IMR-90 (cell line): ENCODE data around the gene NDUFS7.

ENCODE experiments used
- CEBPB ChIP-seq: IDR thresholded peaks from 2 replicates; pipeline ENCODE4 v1.6.1; 2012; ENCODE audit warnings: low read depth, low read length, improper control_type of control experiment
- POLR2A ChIP-seq: IDR thresholded peaks from 2 replicates; pipeline ENCODE4 v1.6.1; 2012; ENCODE audit warnings: mild to moderate bottlenecking, low read depth, low read length
- SMC3 ChIP-seq: fragments of 150-350 bp; IDR thresholded peaks from 2 replicates; pipeline ENCODE4 v1.6.1; 2016; ENCODE audit warnings: low read depth, mild to moderate bottlenecking, antibody characterized with exemption, low read length, moderate library complexity
- TF ChIP-seq, protein P1 (sequence below): conservative IDR thresholded peaks from 2 replicates; pipeline ENCODE4 v1.5.1; 2012; ENCODE audit warnings: mild to moderate bottlenecking, low read depth, low read length, improper control_type of control experiment

DNA sequence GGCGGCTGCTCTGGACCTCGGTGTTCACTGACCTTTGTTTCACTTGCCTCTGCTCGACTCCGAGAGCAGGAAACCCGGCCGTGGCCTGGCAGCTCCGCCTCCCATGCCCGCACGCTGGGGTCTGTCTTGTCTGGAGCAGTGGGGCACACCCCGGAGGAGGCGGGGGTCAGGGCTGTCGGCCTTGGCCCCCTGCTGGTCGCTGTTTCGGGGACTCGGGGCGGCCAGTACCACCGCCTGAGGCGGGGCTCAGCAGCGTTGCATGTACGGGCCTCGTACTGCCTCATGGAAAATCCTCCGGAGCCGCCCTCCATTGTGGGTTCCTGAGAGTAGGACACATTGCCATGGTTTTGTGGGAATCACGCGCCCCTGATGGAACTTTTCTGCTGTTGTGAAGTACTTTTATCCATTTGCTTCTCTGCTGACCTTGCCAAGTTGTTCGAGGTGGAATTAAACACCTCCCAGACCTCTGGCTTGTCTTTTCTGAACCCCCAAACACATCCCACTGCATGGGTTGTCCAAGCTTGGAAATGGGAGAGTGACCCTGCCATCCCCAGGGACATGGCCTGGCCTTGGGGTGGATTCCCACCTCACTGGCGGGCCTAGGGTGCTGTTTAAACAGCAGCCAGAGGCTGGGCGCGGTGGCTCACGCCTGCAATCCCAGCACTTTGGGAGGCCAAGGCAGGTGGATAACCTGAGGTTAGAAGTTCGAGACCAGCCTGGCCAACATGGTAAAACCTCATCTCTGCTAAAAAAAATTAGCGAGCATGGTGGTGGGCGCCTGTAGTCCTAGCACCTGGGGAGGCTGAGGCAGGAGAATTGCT is 5.5 kb upstream of the NDUFS7 start:
- TF ChIP-seq, protein P1, sequence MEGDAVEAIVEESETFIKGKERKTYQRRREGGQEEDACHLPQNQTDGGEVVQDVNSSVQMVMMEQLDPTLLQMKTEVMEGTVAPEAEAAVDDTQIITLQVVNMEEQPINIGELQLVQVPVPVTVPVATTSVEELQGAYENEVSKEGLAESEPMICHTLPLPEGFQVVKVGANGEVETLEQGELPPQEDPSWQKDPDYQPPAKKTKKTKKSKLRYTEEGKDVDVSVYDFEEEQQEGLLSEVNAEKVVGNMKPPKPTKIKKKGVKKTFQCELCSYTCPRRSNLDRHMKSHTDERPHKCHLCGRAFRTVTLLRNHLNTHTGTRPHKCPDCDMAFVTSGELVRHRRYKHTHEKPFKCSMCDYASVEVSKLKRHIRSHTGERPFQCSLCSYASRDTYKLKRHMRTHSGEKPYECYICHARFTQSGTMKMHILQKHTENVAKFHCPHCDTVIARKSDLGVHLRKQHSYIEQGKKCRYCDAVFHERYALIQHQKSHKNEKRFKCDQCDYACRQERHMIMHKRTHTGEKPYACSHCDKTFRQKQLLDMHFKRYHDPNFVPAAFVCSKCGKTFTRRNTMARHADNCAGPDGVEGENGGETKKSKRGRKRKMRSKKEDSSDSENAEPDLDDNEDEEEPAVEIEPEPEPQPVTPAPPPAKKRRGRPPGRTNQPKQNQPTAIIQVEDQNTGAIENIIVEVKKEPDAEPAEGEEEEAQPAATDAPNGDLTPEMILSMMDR = no peak
- TF ChIP-seq SMC3 (no peak), CEBPB (no peak), POLR2A (no peak)
